Mammary epithelial cell (primary cell): ENCODE results near the gene SPAG17.

ENCODE experiments used
- EZH2 ChIP-seq: IDR thresholded peaks from 2 replicates; pipeline ENCODE4 v1.6.1; 2012; ENCODE audit warnings: low read length, inconsistent platforms, borderline replicate concordance
- TF ChIP-seq, protein P1 (sequence below), 2 donors: IDR thresholded peaks in 1 of 2; conservative IDR thresholded peaks in 1 of 2; 2 replicates each; pipeline ENCODE4 v1.5.1; 2011 to 2012; ENCODE audit warnings: inconsistent platforms in 2 of 2, low read length in 2 of 2, mild to moderate bottlenecking in 2 of 2, control low read depth in 1 of 2, low read depth in 1 of 2; ENCODE audit not compliant: insufficient read depth in 1 of 2; ENCODE audit errors: extremely low read depth in 1 of 2

GRCh38 chr1:117919376-117919775, 265.7 kb downstream of the SPAG17 start:
- TF ChIP-seq, protein P1, sequence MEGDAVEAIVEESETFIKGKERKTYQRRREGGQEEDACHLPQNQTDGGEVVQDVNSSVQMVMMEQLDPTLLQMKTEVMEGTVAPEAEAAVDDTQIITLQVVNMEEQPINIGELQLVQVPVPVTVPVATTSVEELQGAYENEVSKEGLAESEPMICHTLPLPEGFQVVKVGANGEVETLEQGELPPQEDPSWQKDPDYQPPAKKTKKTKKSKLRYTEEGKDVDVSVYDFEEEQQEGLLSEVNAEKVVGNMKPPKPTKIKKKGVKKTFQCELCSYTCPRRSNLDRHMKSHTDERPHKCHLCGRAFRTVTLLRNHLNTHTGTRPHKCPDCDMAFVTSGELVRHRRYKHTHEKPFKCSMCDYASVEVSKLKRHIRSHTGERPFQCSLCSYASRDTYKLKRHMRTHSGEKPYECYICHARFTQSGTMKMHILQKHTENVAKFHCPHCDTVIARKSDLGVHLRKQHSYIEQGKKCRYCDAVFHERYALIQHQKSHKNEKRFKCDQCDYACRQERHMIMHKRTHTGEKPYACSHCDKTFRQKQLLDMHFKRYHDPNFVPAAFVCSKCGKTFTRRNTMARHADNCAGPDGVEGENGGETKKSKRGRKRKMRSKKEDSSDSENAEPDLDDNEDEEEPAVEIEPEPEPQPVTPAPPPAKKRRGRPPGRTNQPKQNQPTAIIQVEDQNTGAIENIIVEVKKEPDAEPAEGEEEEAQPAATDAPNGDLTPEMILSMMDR (conservative IDR thresholded peaks at IDR 0.05 in 1 of 2, IDR thresholded peaks at IDR 0.05 in 1 of 2; ENCODE audit: extremely low read depth in 1 of 2, insufficient read depth in 1 of 2, low read depth in 1 of 2, low read length in 2 of 2) = no peak
- TF ChIP-seq EZH2 = no peak
